SK-N-SH treated with all-trans-retinoic acid at 6 μM for 48 hours (cell line): Measurements from ENCODE around the gene POFUT1.

Source experiments
- ATAC-seq: fragments of 200-7000 bp; cut with Tn5 transposase; 3 replicates; pipeline ENCODE4 v1.9.1; 2020; ENCODE audit warnings: mild to moderate bottlenecking, moderate library complexity
- ARNTL ChIP-seq: fragments of 450-650 bp; formaldehyde crosslinking; IDR thresholded peaks from 2 replicates; pipeline ENCODE4 v1.5.0; 2020; ENCODE audit warnings: low read depth, mild to moderate bottlenecking, moderate library complexity, borderline replicate concordance
- BACH2 ChIP-seq: fragments of 250-450 bp; sonication (Bioruptor Pico); IDR thresholded peaks from 2 replicates; pipeline ENCODE4 v1.9.0; 2021; ENCODE audit warnings: mild to moderate bottlenecking, borderline replicate concordance
- CREB5 ChIP-seq: fragments of 250-450 bp; sonication (Bioruptor Pico); IDR thresholded peaks from 2 replicates; pipeline ENCODE4 v1.5.1; 2020; ENCODE audit warnings: low read depth, mild to moderate bottlenecking, moderate library complexity
- CSDC2 ChIP-seq: fragments of 250-450 bp; sonication (Bioruptor Pico); IDR thresholded peaks from 2 replicates; pipeline ENCODE4 v1.5.0; 2020; ENCODE audit warnings: mild to moderate bottlenecking, moderate library complexity
- ESRRG ChIP-seq: fragments of 250-450 bp; sonication (Bioruptor Pico); IDR thresholded peaks from 2 replicates; pipeline ENCODE4 v1.6.1; 2021; ENCODE audit warnings: mild to moderate bottlenecking
- GLIS3 ChIP-seq: fragments of 250-450 bp; sonication (Bioruptor Pico); IDR thresholded peaks from 2 replicates; pipeline ENCODE4 v1.5.0; 2020; ENCODE audit warnings: mild to moderate bottlenecking, moderate library complexity
- ISL1 ChIP-seq: fragments of 250-450 bp; sonication (Bioruptor Pico); IDR thresholded peaks from 2 replicates; pipeline ENCODE4 v2.1.2; 2022; ENCODE audit warnings: mild to moderate bottlenecking, moderate library complexity
- OSR1 ChIP-seq: fragments of 250-450 bp; sonication (Bioruptor Pico); IDR thresholded peaks from 2 replicates; pipeline ENCODE4 v1.8.0; 2022; ENCODE audit warnings: moderate library complexity, mild to moderate bottlenecking, inconsistent platforms
- POU6F1 ChIP-seq: fragments of 250-450 bp; sonication (Bioruptor Pico); IDR thresholded peaks from 2 replicates; pipeline ENCODE4 v1.8.0; 2021; ENCODE audit warnings: low read depth, mild to moderate bottlenecking, moderate library complexity, borderline replicate concordance
- PPARA ChIP-seq: fragments of 250-450 bp; sonication (Bioruptor Pico); IDR thresholded peaks from 2 replicates; pipeline ENCODE4 v1.5.0; 2020; ENCODE audit warnings: mild to moderate bottlenecking, borderline replicate concordance
- TCF4 ChIP-seq: fragments of 250-450 bp; sonication (Bioruptor Pico); IDR thresholded peaks from 2 replicates; pipeline ENCODE4 v1.8.0; 2021; ENCODE audit warnings: mild to moderate bottlenecking, moderate library complexity, borderline replicate concordance
- TOX ChIP-seq: fragments of 250-450 bp; sonication (Bioruptor Pico); IDR thresholded peaks from 2 replicates; pipeline ENCODE4 v1.8.0; 2021; ENCODE audit warnings: mild to moderate bottlenecking, moderate library complexity, borderline replicate concordance
- ZC3H10 ChIP-seq: fragments of 250-450 bp; sonication (Bioruptor Pico); IDR thresholded peaks from 2 replicates; pipeline ENCODE4 v1.5.1; 2021; ENCODE audit warnings: mild to moderate bottlenecking, moderate library complexity
- ZFP3 ChIP-seq: fragments of 250-450 bp; sonication (Bioruptor Pico); IDR thresholded peaks from 2 replicates; pipeline ENCODE4 v1.5.0; 2020; ENCODE audit warnings: mild to moderate bottlenecking, moderate library complexity
- ZFP30 ChIP-seq: fragments of 450-650 bp; formaldehyde crosslinking; IDR thresholded peaks from 2 replicates; pipeline ENCODE4 v1.5.0; 2022; ENCODE audit warnings: mild to moderate bottlenecking, moderate library complexity
- ZNF565 ChIP-seq: fragments of 450-650 bp; formaldehyde crosslinking; conservative IDR thresholded peaks from 2 replicates; pipeline ENCODE4 v1.5.0; 2020; ENCODE audit warnings: low read depth, mild to moderate bottlenecking, moderate library complexity
- ZNF70 ChIP-seq: fragments of 450-650 bp; formaldehyde crosslinking; IDR thresholded peaks from 2 replicates; pipeline ENCODE4 v1.5.0; 2020; ENCODE audit warnings: mild to moderate bottlenecking, moderate library complexity
- ZNF8 ChIP-seq: fragments of 450-650 bp; formaldehyde crosslinking; IDR thresholded peaks from 2 replicates; pipeline ENCODE4 v1.5.0; 2020; ENCODE audit warnings: mild to moderate bottlenecking, moderate library complexity
- TF ChIP-seq, protein P1 (sequence below): fragments of 250-450 bp; sonication (Bioruptor Pico); IDR thresholded peaks from 2 replicates; pipeline ENCODE4 v1.8.0; 2020; ENCODE audit warnings: mild to moderate bottlenecking, moderate library complexity, borderline replicate concordance
- TF ChIP-seq, protein P2 (sequence below): fragments of 250-450 bp; sonication (Bioruptor Pico); IDR thresholded peaks from 2 replicates; pipeline ENCODE4 v1.5.1; 2021; ENCODE audit warnings: mild to moderate bottlenecking, moderate library complexity

Gene POFUT1

DNA sequence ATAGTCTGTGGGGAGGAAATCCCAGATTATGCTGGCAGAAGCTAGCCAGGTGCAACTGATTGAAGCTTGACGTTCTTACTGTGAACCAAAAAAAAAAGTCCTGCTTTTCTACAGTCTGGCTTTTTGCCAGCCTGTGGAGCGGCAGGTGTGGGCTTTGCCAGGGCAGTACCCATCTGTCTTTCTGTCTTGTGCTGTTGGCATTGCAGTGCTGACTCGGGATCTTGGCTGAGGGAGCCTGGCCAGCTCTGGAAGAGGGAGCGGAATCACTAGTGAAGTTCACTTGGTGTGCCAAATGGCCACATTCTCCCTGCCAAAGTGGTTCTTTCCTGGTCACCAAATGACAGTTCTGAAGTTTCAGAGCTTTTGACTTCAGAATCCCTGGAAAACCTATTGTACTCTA is 74.8 kb downstream of the POFUT1 start:
- no peak for TF ChIP-seq TOX (CRISPR knock-in tag)
- TF ChIP-seq, protein P1, sequence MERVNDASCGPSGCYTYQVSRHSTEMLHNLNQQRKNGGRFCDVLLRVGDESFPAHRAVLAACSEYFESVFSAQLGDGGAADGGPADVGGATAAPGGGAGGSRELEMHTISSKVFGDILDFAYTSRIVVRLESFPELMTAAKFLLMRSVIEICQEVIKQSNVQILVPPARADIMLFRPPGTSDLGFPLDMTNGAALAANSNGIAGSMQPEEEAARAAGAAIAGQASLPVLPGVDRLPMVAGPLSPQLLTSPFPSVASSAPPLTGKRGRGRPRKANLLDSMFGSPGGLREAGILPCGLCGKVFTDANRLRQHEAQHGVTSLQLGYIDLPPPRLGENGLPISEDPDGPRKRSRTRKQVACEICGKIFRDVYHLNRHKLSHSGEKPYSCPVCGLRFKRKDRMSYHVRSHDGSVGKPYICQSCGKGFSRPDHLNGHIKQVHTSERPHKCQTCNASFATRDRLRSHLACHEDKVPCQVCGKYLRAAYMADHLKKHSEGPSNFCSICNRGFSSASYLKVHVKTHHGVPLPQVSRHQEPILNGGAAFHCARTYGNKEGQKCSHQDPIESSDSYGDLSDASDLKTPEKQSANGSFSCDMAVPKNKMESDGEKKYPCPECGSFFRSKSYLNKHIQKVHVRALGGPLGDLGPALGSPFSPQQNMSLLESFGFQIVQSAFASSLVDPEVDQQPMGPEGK (CRISPR knock-in tag), result no peak
- ATAC-seq, result no peak

GRCh38 chr20:32285082-32285620 is 77.5 kb downstream of the POFUT1 start:
- TF ChIP-seq ZFP30 (no peak), ISL1 (CRISPR knock-in tag) (no peak), ZC3H10 (no peak), ZNF8 (no peak), TCF4 (CRISPR knock-in tag) (no peak), ARNTL (CRISPR knock-in tag) (no peak), ESRRG (CRISPR knock-in tag) (no peak), ZFP3 (CRISPR knock-in tag) (no peak), ZNF565 (CRISPR knock-in tag) (no peak), PPARA (CRISPR knock-in tag) (no peak)
- TF ChIP-seq, protein P1 (CRISPR knock-in tag), result no peak
- TF ChIP-seq, protein P2, sequence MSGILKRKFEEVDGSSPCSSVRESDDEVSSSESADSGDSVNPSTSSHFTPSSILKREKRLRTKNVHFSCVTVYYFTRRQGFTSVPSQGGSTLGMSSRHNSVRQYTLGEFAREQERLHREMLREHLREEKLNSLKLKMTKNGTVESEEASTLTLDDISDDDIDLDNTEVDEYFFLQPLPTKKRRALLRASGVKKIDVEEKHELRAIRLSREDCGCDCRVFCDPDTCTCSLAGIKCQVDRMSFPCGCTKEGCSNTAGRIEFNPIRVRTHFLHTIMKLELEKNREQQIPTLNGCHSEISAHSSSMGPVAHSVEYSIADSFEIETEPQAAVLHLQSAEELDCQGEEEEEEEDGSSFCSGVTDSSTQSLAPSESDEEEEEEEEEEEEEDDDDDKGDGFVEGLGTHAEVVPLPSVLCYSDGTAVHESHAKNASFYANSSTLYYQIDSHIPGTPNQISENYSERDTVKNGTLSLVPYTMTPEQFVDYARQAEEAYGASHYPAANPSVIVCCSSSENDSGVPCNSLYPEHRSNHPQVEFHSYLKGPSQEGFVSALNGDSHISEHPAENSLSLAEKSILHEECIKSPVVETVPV (CRISPR knock-in tag), result no peak
- no peak for ATAC-seq

DNA sequence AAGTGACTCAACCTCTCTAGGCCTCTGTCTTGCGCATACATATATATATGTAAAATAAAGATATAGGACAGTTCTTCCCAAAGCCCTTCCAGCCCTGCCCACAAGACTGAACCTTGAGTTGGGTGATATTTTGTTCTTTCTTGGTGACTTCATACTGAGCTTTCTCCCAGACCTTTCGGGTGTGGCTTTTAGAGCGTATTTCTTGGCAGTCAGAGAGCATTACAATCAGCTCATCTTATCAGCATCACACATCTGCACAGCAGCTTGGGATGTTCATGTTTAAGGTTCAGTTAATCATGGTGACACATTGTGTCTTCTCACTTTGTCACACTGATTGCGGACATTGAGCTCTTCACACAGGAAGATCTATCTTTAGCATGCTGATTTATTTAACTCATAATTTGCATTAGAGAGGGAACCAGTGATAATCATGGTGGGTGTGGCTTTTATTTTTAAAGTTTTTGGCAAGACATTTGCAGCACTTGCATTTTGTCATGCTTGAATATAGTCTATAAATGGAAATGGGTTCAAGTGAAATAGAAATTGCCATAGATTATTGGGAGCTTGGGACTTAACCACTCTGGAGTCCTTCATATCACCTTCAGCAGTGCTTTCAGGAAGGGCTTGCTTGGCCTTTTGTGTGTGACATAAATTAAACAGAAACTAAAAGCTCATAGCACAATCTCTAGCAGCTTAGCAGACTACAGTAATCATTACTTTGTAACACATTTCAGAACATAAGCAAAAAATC is 78.1 kb downstream of the POFUT1 start:
- TF ChIP-seq TOX (CRISPR knock-in tag) (no peak), ZNF565 (CRISPR knock-in tag) (no peak), PPARA (CRISPR knock-in tag) (no peak), ZNF8 (no peak), POU6F1 (CRISPR knock-in tag) (no peak), TCF4 (CRISPR knock-in tag) (no peak), OSR1 (CRISPR knock-in tag) (no peak), GLIS3 (CRISPR knock-in tag) (no peak), ISL1 (CRISPR knock-in tag) (no peak), CSDC2 (no peak)
- TF ChIP-seq, protein P1 (CRISPR knock-in tag), result no peak
- TF ChIP-seq, all 23 proteins: peak for 0
- ATAC-seq, result no peak

DNA sequence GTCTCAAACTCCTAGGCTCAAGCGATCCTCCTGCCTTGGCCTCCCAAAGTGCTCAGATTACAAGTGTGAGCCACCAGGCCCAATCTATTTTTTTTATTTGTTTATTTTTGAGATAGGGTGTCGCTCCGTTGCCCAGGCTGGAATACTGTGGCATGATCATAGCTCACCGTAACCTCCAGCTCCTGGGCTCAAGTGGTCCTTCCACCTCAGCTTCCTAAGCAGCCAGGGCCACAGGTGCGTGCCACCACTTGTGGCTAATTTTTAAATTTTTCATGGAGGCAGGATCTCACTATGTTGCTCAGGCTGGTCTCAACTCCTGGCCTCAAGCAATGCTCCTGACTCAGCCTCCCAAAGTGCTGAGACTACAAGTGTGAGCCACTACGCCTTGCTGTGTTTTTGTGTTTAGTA is 79.6 kb downstream of the POFUT1 start:
- ATAC-seq, result no peak
- TF ChIP-seq PPARA (CRISPR knock-in tag) (no peak), CREB5 (CRISPR knock-in tag) (no peak), ZNF70 (CRISPR knock-in tag) (no peak), BACH2 (CRISPR knock-in tag) (no peak), POU6F1 (CRISPR knock-in tag) (no peak), ZNF8 (no peak), ZFP3 (CRISPR knock-in tag) (no peak), ESRRG (CRISPR knock-in tag) (no peak), CSDC2 (no peak), GLIS3 (CRISPR knock-in tag) (no peak), OSR1 (CRISPR knock-in tag) (no peak)
- TF ChIP-seq, all 23 proteins: peak for 0
